ENCODE measurements around the gene HYLS1. TPM values are rescaled to one million over a fixed set of nuclear protein-coding genes. Genes with fewer than 3 reads are reported as not detected.

Gene HYLS1
- total and polyA plus RNA-seq, 4 donors = 8.1 to 12.3 (median 10.5) TPM

DNA sequence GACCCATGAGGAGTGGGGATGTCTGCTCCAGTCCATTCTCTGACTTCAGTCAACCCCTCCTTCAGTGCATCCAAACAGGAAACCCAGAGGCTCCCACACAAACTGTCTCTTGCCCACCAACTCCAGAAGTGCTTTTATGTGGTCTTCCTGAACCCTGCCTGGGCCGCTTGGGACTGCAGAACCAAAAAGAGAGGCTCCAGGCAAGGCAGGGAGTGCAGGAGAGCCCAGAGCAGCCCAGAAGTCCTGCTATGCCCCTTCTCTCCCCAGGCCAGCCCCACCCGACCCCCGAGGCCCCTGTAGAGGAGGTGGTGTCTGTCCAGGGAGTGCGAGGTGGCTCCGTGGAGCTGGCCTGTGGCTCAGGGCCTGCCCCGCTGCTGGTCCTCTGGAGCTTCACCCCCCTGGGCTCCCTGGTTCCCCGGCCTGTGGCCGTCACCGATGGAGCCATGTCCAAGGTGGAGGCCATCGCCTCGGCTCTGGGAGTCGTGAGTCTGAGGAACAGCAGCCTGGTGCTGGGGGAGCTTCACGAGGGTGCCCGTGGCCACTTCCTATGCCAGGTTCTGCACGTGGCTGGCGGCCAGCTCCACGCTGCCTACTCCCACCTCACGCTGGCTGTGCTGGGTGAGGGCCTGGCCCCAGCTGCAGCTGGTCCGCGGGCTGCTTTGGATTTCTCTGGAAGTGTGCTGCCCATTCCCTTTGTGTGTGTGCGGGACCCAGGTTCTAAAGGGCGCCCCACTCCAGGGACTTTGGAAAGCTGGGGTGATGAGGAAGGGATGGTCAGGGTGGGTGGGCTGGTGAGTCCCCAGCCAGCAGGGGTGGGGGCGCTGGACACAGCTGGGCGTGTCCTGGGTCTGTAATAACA lies 60.2 kb downstream of the HYLS1 start:
- H3K9me3 ChIP-seq (ENCODE audit: control insufficient read depth, insufficient read depth, low read length) = no peaks in the 10 kb centered on the region
- 89% methylated on average over 24 of the region's 24 CpGs for WGBS (ENCODE audit: insufficient coverage)
- no peak overlapping the region for H3K4me3 ChIP-seq (ENCODE audit: low read depth, low read length)
- H3K27me3 ChIP-seq (ENCODE audit: control insufficient read depth, insufficient read depth, low read length) = no peaks in the 10 kb centered on the region
- H3K4me1 ChIP-seq (ENCODE audit: control insufficient read depth, insufficient read depth, low read length) = peaks cover 9% of the 10 kb centered on the region
- peaks cover 19% of the 10 kb centered on the region for H3K36me3 ChIP-seq (ENCODE audit: control insufficient read depth, insufficient read depth, low read length)
- H3K27ac ChIP-seq (ENCODE audit: low read depth, low read length) = no peak overlapping the region
- no peak for DNase-seq (ENCODE audit: low read depth in 4 of 6, low spot score in 6 of 6)

DNA sequence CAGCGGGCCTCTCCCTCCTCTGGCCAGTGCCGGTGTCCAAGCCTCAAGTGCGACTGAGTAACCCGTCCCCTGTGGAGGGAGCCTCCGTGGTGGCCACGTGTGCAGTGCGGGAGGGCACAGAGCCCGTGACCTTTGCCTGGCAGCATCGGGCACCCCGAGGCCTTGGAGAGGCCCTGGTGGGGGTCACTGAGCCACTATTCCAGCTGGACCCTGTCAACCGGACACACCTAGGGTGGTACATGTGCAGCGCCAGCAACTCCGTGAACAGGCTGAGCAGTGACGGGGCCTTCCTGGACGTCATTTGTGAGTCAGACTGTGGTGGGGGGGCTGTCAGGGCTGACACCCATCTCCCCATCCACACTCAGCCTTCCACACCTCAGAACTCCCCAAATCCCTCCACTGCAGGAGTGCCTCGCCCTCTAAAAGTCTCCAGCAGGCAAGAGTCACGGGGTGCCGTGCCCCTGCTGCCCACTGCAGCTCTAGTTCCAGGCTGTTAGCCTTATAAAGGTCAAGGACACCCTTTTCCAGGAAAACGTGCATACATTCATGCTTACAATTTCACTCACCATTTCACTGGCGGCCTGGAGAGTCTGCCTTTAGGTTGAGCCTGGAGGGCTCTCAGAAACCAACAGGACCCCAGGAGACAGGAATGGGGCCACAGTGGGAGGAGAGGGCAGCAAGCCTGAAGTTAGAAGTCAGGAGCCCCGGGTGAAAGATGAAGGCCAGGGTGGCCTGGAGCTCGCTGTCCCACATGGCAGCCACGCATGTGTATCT lies 61.0 kb downstream of the HYLS1 start:
- no peak for DNase-seq (ENCODE audit: low read depth in 4 of 6, low spot score in 6 of 6)
- no peaks in the 10 kb centered on the region for H3K9me3 ChIP-seq (ENCODE audit: control insufficient read depth, insufficient read depth, low read length)
- WGBS (ENCODE audit: insufficient coverage) = 81% methylated on average over 19 of the region's 23 CpGs
- peaks cover 17% of the 10 kb centered on the region for H3K4me1 ChIP-seq (ENCODE audit: control insufficient read depth, insufficient read depth, low read length)
- H3K36me3 ChIP-seq (ENCODE audit: control insufficient read depth, insufficient read depth, low read length) = peaks cover 22% of the 10 kb centered on the region
- no peak overlapping the region for H3K4me3 ChIP-seq (ENCODE audit: low read depth, low read length)
- no peak overlapping the region for H3K27ac ChIP-seq (ENCODE audit: low read depth, low read length)
- H3K27me3 ChIP-seq (ENCODE audit: control insufficient read depth, insufficient read depth, low read length) = no peaks in the 10 kb centered on the region

DNA sequence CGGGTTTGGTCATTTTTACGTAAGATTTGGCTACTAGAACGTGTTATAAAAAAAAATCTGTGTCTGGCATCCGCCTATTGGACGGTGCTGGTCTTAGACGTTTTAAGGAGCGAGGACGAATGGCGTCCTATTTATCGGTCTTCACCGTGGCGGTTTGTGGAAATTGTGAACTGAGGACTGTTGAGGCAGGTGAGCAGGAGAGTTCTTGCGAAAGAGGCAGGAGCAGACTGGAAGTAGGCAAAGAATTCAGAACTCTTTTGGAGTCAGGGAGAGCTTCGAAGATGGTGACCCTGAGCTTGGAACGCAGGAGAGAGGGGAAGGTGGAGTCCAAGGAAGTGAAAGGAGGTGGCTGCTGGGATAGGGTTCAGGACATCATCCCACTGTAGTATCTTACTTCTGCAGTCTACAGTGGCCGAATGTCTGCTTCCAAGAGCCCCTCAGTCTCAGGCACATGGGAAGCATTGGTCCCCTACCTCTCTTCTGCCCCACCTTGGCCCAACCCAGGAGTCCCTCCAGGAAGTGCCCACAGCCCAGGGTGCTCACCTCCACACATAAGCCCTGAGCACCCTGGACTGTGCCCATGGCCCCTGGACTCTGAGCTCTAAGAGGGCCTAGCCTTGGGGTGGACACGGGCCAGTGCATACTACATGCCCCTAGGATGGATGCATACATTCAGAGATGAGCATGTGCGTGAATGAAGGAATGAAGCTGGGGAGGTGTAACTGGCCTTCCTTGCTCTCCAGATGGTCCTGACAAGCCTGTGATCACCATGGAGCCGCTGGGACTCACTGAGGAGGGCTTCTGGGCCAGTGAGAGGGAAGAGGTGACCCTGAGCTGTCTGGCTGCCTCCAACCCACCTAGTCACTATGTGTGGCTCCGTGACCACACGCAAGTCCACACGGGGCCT lies 62.1 kb downstream of the HYLS1 start:
- 93% methylated on average over 18 of the region's 22 CpGs for WGBS (ENCODE audit: insufficient coverage)
- no peaks in the 10 kb centered on the region for H3K9me3 ChIP-seq (ENCODE audit: control insufficient read depth, insufficient read depth, low read length)
- no peak overlapping the region for H3K27ac ChIP-seq (ENCODE audit: low read depth, low read length)
- H3K27me3 ChIP-seq (ENCODE audit: control insufficient read depth, insufficient read depth, low read length) = no peaks in the 10 kb centered on the region
- H3K36me3 ChIP-seq (ENCODE audit: control insufficient read depth, insufficient read depth, low read length) = peaks cover 27% of the 10 kb centered on the region
- H3K4me3 ChIP-seq (ENCODE audit: low read depth, low read length) = no peak overlapping the region
- DNase-seq (ENCODE audit: low read depth in 4 of 6, low spot score in 6 of 6) = no peak
- H3K4me1 ChIP-seq (ENCODE audit: control insufficient read depth, insufficient read depth, low read length) = peaks cover 19% of the 10 kb centered on the region

DNA sequence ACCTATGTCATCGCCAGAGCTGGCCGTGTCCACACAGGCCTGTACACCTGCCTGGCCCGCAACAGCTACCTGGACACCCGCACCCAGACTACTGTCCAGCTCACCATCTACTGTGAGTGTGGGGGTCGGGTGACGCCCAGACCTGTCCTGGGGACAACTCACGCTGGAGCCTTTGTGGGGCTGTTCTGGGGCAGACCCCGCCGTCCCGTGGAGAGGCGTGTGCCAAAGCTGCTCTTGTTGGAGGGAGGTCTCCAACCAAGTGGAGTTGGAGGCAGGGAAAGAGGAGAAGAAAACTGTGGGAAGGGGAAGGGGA lies 62.7 kb downstream of the HYLS1 start:
- H3K27ac ChIP-seq (ENCODE audit: low read depth, low read length) = no peak overlapping the region
- no peak for DNase-seq (ENCODE audit: low read depth in 4 of 6, low spot score in 6 of 6)
- WGBS (ENCODE audit: insufficient coverage) = 91% methylated on average over 10 of the region's 11 CpGs

More for the DNA sequence above, 62.7 kb downstream of the HYLS1 start:
- H3K9me3 ChIP-seq (ENCODE audit: control insufficient read depth, insufficient read depth, low read length) = no peaks in the 10 kb centered on the region
- H3K27me3 ChIP-seq (ENCODE audit: control insufficient read depth, insufficient read depth, low read length) = no peaks in the 10 kb centered on the region
- peaks cover 31% of the 10 kb centered on the region for H3K36me3 ChIP-seq (ENCODE audit: control insufficient read depth, insufficient read depth, low read length)
- H3K4me3 ChIP-seq (ENCODE audit: low read depth, low read length) = no peak overlapping the region
- peaks cover 19% of the 10 kb centered on the region for H3K4me1 ChIP-seq (ENCODE audit: control insufficient read depth, insufficient read depth, low read length)

Other genes starting within 250 kb of the HYLS1 start
- under 1 TPM; 0.17 to 0.79 TPM for gene ACRV1, start 206.8 kb upstream of the HYLS1 start, total RNA-seq
- gene ACRV1, start 206.8 kb upstream of the HYLS1 start, polyA plus RNA-seq (ENCODE audit: insufficient read length in 2 of 2) = 1 to 10 TPM; 3.8 TPM
- not detected for gene PATE1, start 141.4 kb upstream of the HYLS1 start, total RNA-seq
- gene PATE1, start 141.4 kb upstream of the HYLS1 start, polyA plus RNA-seq (ENCODE audit: insufficient read length in 2 of 2) = under 1 TPM in 1 of 2 donors, not detected in 1; 0.24 TPM
- 1 to 10 TPM in 1 of 2 donors, under 1 TPM in 1; 0.61 to 1.5 TPM for gene PATE2, start 108.8 kb upstream of the HYLS1 start, total RNA-seq
- gene PATE2, start 108.8 kb upstream of the HYLS1 start, polyA plus RNA-seq (ENCODE audit: insufficient read length in 2 of 2) = under 1 TPM; 0.23 to 0.82 TPM
- gene PATE3, start 99.5 kb upstream of the HYLS1 start, total RNA-seq = not detected
- gene PATE3, start 99.5 kb upstream of the HYLS1 start, polyA plus RNA-seq (ENCODE audit: insufficient read length in 2 of 2) = under 1 TPM in 1 of 2 donors, not detected in 1; 0.12 TPM
- gene PATE4, start 54.4 kb upstream of the HYLS1 start, total RNA-seq = not detected
- under 1 TPM in 1 of 2 donors, not detected in 1; 0.27 TPM for gene PATE4, start 54.4 kb upstream of the HYLS1 start, polyA plus RNA-seq (ENCODE audit: insufficient read length in 2 of 2)
- gene PUS3, start 15.5 kb downstream of the HYLS1 start, total RNA-seq = 10 to 100 TPM; 10.8 to 12.6 TPM
- gene PUS3, start 15.5 kb downstream of the HYLS1 start, polyA plus RNA-seq (ENCODE audit: insufficient read length in 2 of 2) = 10 to 100 TPM in 1 of 2 donors, 1 to 10 TPM in 1; 9.3 to 11.2 TPM
- 10 to 100 TPM; 13.6 to 15.5 TPM for gene DDX25, start 16.8 kb downstream of the HYLS1 start, total RNA-seq
- 10 to 100 TPM; 38.1 to 42.3 TPM for gene DDX25, start 16.8 kb downstream of the HYLS1 start, polyA plus RNA-seq (ENCODE audit: insufficient read length in 2 of 2)
- under 1 TPM in 1 of 2 donors, not detected in 1; 0.72 TPM for gene VSIG10L2, start 58.4 kb downstream of the HYLS1 start, total RNA-seq
- under 1 TPM in 1 of 2 donors, not detected in 1; 0.09 TPM for gene VSIG10L2, start 58.4 kb downstream of the HYLS1 start, polyA plus RNA-seq (ENCODE audit: insufficient read length in 2 of 2)
- 10 to 100 TPM; 33.0 to 34.7 TPM for gene CDON, start 175.2 kb downstream of the HYLS1 start, total RNA-seq
- 1 to 10 TPM; 7.4 to 9.8 TPM for gene CDON, start 175.2 kb downstream of the HYLS1 start, polyA plus RNA-seq (ENCODE audit: insufficient read length in 2 of 2)

All from spinal cord (tissue), 10 donors.